DND-41 (cell line): Measurements from ENCODE around the gene NUP85.

Source experiments
- CTCF ChIP-seq: IDR thresholded peaks from 2 replicates; pipeline ENCODE4 v1.5.1; 2012; ENCODE audit warnings: borderline replicate concordance, low read length, moderate library complexity, mild to moderate bottlenecking; ENCODE audit not compliant: poor library complexity, severe bottlenecking; ENCODE audit errors: extremely low read depth
- EZH2 ChIP-seq: IDR thresholded peaks from 3 replicates; pipeline ENCODE4 v1.6.1; 2012; ENCODE audit warnings: borderline replicate concordance, low read depth, mild to moderate bottlenecking, moderate library complexity, low read length, inconsistent platforms; ENCODE audit not compliant: severe bottlenecking

- no peak for TF ChIP-seq CTCF
- no peak for TF ChIP-seq EZH2
These were observed 12.7 kb downstream of the NUP85 start for GRCh38 chr17:75218131-75218530.
